ENCODE results near the gene NANS. TPM values are rescaled to one million over a fixed set of nuclear protein-coding genes. Genes with fewer than 3 reads are reported as not detected.
"Not testable (repeated sequence)": the region's sequence is repeated elsewhere in the genome, so short reads cannot be mapped to it uniquely, and the experiment has no call there.

Gene NANS
- total RNA-seq, 1 donor from 2014 or later: 43.9 TPM

DNA sequence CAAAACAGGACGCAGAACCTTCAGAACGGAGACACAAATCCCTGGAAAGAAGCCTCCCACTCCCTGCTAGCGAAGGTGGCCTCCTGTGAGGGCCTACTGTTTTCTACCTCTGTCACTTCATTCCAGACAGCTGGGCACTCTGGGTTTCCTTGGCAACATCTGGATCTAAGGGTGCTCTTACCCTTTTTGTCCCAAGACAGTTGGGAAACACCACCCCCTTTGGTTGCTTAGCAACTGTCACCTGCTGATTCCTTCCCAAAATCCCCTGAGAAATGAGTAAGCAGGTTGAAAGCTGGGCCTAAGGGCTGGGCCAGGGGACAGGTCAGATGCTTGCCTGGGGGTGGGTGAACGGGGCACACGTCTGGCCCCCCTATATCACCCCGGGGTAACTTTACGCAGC, 29.4 kb downstream of the NANS start:
- no peak for DNase-seq (ENCODE audit: extremely low spot score, unreplicated experiment)
- H3K9me3 Mint-ChIP-seq (ENCODE audit: unreplicated experiment): no peaks in the 10 kb centered on the region
- H3K27ac Mint-ChIP-seq (ENCODE audit: unreplicated experiment): no peak overlapping the region
- H3K4me1 Mint-ChIP-seq (ENCODE audit: unreplicated experiment): peaks cover 4% of the 10 kb centered on the region
- TF ChIP-seq, protein P1, sequence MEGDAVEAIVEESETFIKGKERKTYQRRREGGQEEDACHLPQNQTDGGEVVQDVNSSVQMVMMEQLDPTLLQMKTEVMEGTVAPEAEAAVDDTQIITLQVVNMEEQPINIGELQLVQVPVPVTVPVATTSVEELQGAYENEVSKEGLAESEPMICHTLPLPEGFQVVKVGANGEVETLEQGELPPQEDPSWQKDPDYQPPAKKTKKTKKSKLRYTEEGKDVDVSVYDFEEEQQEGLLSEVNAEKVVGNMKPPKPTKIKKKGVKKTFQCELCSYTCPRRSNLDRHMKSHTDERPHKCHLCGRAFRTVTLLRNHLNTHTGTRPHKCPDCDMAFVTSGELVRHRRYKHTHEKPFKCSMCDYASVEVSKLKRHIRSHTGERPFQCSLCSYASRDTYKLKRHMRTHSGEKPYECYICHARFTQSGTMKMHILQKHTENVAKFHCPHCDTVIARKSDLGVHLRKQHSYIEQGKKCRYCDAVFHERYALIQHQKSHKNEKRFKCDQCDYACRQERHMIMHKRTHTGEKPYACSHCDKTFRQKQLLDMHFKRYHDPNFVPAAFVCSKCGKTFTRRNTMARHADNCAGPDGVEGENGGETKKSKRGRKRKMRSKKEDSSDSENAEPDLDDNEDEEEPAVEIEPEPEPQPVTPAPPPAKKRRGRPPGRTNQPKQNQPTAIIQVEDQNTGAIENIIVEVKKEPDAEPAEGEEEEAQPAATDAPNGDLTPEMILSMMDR (IDR thresholded peaks at IDR 0.05): no peak
- H3K36me3 Mint-ChIP-seq (ENCODE audit: unreplicated experiment): peaks cover 22% of the 10 kb centered on the region
- H3K27me3 Mint-ChIP-seq (ENCODE audit: unreplicated experiment): no peaks in the 10 kb centered on the region
- no peak overlapping the region for H3K4me3 Mint-ChIP-seq (ENCODE audit: unreplicated experiment)

DNA sequence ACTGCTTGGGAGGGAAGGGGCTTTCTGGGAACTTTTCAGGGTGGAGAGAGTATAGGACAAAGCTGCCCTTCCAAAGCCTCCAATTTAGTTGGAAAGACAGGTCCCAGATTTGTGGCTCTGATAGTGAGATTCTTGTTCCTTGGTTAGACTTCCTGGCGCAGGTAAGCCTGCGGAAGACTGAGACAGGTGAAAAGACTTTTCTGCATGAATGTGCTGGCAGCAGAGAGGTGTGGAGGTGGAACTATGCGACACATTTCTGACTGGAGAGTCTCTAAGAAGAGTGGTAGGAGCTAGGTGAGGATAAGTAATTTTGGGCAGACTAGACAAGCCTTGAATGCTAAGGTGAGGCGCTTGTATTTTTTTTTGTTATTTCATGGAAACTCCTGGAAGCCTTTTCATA, 29.9 kb downstream of the NANS start:
- TF ChIP-seq, protein P1 (IDR thresholded peaks at IDR 0.05): no peak
- H3K4me3 Mint-ChIP-seq (ENCODE audit: unreplicated experiment): peak overlapping the region; percentile 8
- no peak overlapping the region for H3K27ac Mint-ChIP-seq (ENCODE audit: unreplicated experiment)
- DNase-seq (ENCODE audit: extremely low spot score, unreplicated experiment): no peak
- no peaks in the 10 kb centered on the region for H3K27me3 Mint-ChIP-seq (ENCODE audit: unreplicated experiment)
- H3K4me1 Mint-ChIP-seq (ENCODE audit: unreplicated experiment): peaks cover 4% of the 10 kb centered on the region
- H3K36me3 Mint-ChIP-seq (ENCODE audit: unreplicated experiment): peaks cover 16% of the 10 kb centered on the region
- H3K9me3 Mint-ChIP-seq (ENCODE audit: unreplicated experiment): no peaks in the 10 kb centered on the region

DNA sequence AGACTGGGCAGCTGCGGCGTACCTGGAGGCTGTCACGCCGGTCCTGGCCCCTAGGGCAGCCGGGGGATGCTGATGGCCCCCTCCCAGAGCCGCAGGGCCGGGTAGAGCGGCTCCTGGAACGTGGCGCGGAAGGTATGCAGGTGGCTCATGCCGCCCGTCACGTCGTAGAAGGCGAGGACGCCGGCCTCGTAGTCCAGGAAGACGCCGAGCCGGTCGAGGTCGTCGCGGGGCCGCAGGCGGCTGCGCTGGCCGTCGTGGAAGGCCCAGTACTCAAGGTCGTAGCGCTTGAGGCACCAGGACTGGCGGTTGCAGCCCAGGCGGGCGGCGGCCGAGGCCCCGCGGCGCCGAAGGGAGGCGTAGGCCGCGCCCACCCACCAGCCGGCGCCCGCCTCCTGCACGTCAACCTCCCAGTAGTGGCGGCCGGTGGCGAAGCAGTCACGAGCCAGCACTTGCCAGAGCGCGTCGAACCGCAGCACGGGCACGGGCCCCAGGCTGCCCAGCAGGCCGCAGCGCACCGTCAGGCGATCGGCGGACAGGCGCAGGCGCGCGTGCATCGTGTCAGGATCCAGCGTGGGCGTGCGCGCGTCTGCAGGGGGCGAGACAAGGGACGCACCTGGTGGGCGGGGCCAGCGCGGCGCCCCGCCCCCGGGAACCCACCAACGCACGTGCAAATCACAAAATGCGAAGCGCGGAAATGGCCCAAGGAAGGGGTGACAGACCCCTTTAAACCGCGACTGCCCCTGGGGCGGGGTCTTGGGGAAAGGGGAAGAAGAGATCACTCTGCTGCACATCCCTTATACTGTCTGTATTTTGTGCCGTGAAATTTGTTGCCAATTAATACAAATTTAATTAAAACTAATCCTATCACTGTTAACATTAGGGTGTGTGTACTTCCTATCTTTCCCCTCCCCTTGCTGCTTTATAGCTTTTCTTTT, 31.2 kb downstream of the NANS start:
- peaks cover 8% of the 10 kb centered on the region for H3K36me3 Mint-ChIP-seq (ENCODE audit: unreplicated experiment)

DNA sequence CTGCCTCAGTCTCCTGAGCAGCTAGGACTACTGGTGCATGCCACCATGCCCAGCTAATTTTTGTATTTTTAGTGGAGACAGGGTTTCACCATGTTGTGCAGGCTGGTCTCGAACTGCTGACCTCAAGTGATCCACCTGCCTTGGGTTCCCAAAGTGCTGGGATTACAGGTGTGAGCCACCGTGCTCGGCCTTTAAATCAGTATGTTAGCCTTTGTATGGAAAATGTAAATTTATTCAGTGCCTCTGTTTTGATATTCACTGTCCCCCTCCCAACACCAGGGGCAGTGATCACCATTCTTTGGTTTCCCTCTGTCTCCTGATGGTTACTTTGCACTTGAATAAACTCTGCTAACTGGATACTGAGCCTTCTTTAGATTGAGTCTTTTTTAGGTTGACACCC, 34.1 kb downstream of the NANS start:
- not testable (repeated sequence) for H3K9me3 Mint-ChIP-seq (ENCODE audit: unreplicated experiment); DNase-seq (ENCODE audit: extremely low spot score, unreplicated experiment); H3K4me3 Mint-ChIP-seq (ENCODE audit: unreplicated experiment); H3K27ac Mint-ChIP-seq (ENCODE audit: unreplicated experiment); H3K4me1 Mint-ChIP-seq (ENCODE audit: unreplicated experiment); H3K36me3 Mint-ChIP-seq (ENCODE audit: unreplicated experiment); H3K27me3 Mint-ChIP-seq (ENCODE audit: unreplicated experiment)

More for the DNA sequence above, 31.2 kb downstream of the NANS start:
- Mint-ChIP-seq H3K9me3 (ENCODE audit: unreplicated experiment) (no peaks in the 10 kb centered on the region), H3K27me3 (ENCODE audit: unreplicated experiment) (peaks cover under 1% of the 10 kb centered on the region), H3K27ac (ENCODE audit: unreplicated experiment) (no peak overlapping the region), H3K4me1 (ENCODE audit: unreplicated experiment) (peaks cover 4% of the 10 kb centered on the region), H3K4me3 (ENCODE audit: unreplicated experiment) (peak overlapping the region; percentile 48)
- TF ChIP-seq, protein P1 (IDR thresholded peaks at IDR 0.05): no peak
- DNase-seq (ENCODE audit: extremely low spot score, unreplicated experiment): no peak

DNA sequence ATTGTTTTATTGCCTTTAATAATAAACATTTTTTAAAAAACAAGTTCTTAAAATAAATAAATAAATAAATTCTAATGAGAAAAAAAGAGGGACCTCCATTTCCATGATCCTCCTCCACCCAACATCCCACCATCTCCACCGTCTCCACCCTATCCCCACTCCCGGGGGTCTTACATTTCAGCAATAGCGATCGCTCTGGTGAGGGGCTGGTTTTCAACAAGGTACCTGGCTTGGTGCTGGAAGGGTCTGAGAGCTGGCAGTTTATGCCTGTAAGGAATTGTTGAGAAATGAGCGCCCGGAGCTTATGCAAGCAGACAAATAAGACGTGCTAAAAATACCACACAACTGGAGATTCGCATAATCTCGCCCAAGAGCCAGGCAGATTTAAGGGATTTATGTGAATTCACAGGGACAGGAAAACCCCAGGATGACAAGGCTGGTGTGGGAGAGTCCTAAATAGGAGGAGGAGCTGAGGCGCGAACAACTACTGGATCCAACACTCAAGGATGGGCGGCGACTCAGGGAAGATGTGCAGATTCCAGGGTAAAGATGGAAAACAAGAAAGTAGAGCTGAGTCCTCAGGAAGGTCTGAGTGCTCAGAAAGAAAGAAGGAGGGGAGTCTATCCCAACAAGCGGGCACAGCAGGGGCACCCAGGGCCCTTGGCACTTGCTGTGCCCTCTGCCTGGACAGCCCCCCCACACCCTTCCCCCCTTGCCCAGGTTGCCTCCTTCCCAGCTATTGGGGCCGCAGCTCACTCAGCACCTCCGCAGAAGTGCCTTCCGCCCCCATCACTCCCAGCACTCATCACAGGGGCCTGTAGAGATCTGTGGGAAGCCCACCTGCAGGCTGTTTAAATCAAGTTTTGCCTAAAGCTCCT, 35.4 kb downstream of the NANS start:
- H3K27ac Mint-ChIP-seq (ENCODE audit: unreplicated experiment): no peak overlapping the region
- TF ChIP-seq, protein P1 (IDR thresholded peaks at IDR 0.05): no peak
- no peak for DNase-seq (ENCODE audit: extremely low spot score, unreplicated experiment)

More for the DNA sequence above, 35.4 kb downstream of the NANS start:
- Mint-ChIP-seq H3K4me3 (ENCODE audit: unreplicated experiment) (no peak overlapping the region), H3K9me3 (ENCODE audit: unreplicated experiment) (no peaks in the 10 kb centered on the region), H3K36me3 (ENCODE audit: unreplicated experiment) (no peaks in the 10 kb centered on the region), H3K27me3 (ENCODE audit: unreplicated experiment) (peaks cover 2% of the 10 kb centered on the region), H3K4me1 (ENCODE audit: unreplicated experiment) (peaks cover 2% of the 10 kb centered on the region)

Data from osteocyte (in vitro differentiated cells).